NT2/D1 (cell line): Measurements from ENCODE around the gene CORO7.
"Not testable (repeated sequence)": the region's sequence is repeated elsewhere in the genome, so short reads cannot be mapped to it uniquely, and the experiment has no call there.

ENCODE experiments used
- SUZ12 ChIP-seq: IDR thresholded peaks from 2 replicates; pipeline ENCODE4 v1.6.1; 2011; ENCODE audit not compliant: insufficient read length, insufficient read depth; ENCODE audit errors: extremely low read depth
- YY1 ChIP-seq: IDR thresholded peaks from 2 replicates; pipeline ENCODE4 v1.6.1; 2011; ENCODE audit not compliant: insufficient read length, insufficient read depth
- ZNF274 ChIP-seq: IDR thresholded peaks from 2 replicates; pipeline ENCODE4 v1.6.1; 2011; ENCODE audit warnings: mild to moderate bottlenecking, low read depth, low read length

- TF ChIP-seq ZNF274, YY1, SUZ12: not testable (repeated sequence)
Observed at GRCh38 chr16:4333714-4334113, 82.7 kb downstream of the CORO7 start.
